ENCODE results near the gene EPHA3.
A peak's percentile ranks its signal among the peaks of the same experiment; 100 is the strongest.

Gene EPHA3

DNA sequence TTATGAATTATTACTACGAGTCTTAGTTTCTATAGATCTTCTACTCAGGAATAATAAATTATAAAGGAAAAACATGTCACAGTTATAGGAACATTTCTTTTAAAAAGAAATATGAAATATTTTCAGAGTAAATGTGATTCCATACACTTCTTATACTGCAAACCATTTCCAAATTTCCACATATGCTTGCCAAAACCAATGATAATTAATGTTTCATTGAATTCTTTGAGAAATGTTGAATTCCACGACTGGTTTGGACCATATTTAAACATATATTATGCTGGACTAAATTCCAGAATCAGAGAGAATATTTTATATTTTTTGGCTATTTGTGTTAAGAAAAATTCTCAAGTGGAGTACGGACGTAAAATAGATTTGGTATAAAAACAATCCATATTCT is 144.6 kb downstream of the EPHA3 start (continued):
- TF ChIP-seq GLIS1 (tag by site-specific recombination; IDR thresholded peaks at IDR 0.05) = no peak
- no peak for TF ChIP-seq ZNF843 (tag by site-specific recombination; IDR thresholded peaks at IDR 0.05)
- TF ChIP-seq ZNF660 (tag by site-specific recombination; IDR thresholded peaks at IDR 0.05) = no peak
- TF ChIP-seq ZNF510 (tag by site-specific recombination; IDR thresholded peaks at IDR 0.05; ENCODE audit: insufficient replicate concordance) = no peak
- TF ChIP-seq ZNF791 (tag by site-specific recombination; IDR thresholded peaks at IDR 0.05) = no peak

DNA sequence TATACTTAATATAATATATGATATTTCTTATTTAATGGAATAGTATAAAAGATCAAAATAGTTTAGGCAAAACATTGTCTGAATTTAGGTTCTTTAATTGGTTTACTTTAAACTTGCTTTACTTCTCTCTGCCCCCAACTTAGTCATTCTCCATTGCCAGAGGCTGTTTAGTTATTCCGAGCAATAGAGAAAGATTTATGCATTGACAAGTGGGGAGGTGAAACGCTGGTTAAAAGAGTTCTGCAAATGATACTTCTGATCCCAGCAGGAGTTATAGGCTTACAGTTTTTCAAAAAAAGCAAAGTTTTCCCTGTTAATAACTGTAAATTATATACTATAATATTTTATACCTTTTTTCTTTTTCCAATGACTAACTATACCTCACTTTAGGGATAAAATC is 145.4 kb downstream of the EPHA3 start:
- Histone ChIP-seq H3K9me3 (ENCODE audit: control insufficient read depth, insufficient read depth, low read depth, low read length) (no peaks in the 10 kb centered on the region), H3K36me3 (ENCODE audit: control insufficient read depth in 2 of 2, insufficient read depth in 1 of 2, low read length in 2 of 2) (no peaks in the 10 kb centered on the region), H3K27ac (ENCODE audit: extremely low read depth, low read depth, low read length) (no peak overlapping the region), H3K4me3 (ENCODE audit: low read depth, low read length) (no peak overlapping the region), H3K4me1 (ENCODE audit: control insufficient read depth, insufficient read depth, low read length) (peaks cover 3% of the 10 kb centered on the region; the same call in 1 of the 2 replicates)
- POLR2A ChIA-PET = no interaction called here
- CTCF ChIA-PET = interaction anchor here (0.7 kb wide), 1 partner anchor 329 kb away, joined by 3 read pairs; no protein-coding TSS in a partner anchor
- TF ChIP-seq ZSCAN16 (tag by site-specific recombination; IDR thresholded peaks at IDR 0.05) = no peak
- 0 out of 2 replicates have a peak, but pooled peaks have one; percentile 43 for TF ChIP-seq IKZF3 (tag by site-specific recombination; IDR thresholded peaks at IDR 0.05)
- TF ChIP-seq, protein P1, sequence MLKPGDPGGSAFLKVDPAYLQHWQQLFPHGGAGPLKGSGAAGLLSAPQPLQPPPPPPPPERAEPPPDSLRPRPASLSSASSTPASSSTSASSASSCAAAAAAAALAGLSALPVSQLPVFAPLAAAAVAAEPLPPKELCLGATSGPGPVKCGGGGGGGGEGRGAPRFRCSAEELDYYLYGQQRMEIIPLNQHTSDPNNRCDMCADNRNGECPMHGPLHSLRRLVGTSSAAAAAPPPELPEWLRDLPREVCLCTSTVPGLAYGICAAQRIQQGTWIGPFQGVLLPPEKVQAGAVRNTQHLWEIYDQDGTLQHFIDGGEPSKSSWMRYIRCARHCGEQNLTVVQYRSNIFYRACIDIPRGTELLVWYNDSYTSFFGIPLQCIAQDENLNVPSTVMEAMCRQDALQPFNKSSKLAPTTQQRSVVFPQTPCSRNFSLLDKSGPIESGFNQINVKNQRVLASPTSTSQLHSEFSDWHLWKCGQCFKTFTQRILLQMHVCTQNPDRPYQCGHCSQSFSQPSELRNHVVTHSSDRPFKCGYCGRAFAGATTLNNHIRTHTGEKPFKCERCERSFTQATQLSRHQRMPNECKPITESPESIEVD (tag by site-specific recombination; IDR thresholded peaks at IDR 0.05) = peak; percentile 88
- no peak for TF ChIP-seq ZNF645 (tag by site-specific recombination; IDR thresholded peaks at IDR 0.05)
- no peak for TF ChIP-seq ZNF513 (tag by site-specific recombination; IDR thresholded peaks at IDR 0.05)
- TF ChIP-seq ZNF335 (tag by site-specific recombination; conservative IDR thresholded peaks at IDR 0.05) = no peak
- TF ChIP-seq SP7 (tag by site-specific recombination; IDR thresholded peaks at IDR 0.05) = 0 out of 2 replicates have a peak, but pooled peaks have one; percentile 20
- TF ChIP-seq MYNN (tag by site-specific recombination; IDR thresholded peaks at IDR 0.05; ENCODE audit: borderline replicate concordance) = no peak
- 0 out of 2 replicates have a peak, but pooled peaks have one; percentile 17 for TF ChIP-seq TCF7L2 (IDR thresholded peaks at IDR 0.05; ENCODE audit: borderline replicate concordance, low read depth, low read length)
- TF ChIP-seq ZBTB44 (tag by site-specific recombination; IDR thresholded peaks at IDR 0.05) = no peak
- TF ChIP-seq ZNF404 (tag by site-specific recombination; IDR thresholded peaks at IDR 0.05) = no peak
- TF ChIP-seq ZNF473 (tag by site-specific recombination; IDR thresholded peaks at IDR 0.05) = no peak
- TF ChIP-seq, protein P2, sequence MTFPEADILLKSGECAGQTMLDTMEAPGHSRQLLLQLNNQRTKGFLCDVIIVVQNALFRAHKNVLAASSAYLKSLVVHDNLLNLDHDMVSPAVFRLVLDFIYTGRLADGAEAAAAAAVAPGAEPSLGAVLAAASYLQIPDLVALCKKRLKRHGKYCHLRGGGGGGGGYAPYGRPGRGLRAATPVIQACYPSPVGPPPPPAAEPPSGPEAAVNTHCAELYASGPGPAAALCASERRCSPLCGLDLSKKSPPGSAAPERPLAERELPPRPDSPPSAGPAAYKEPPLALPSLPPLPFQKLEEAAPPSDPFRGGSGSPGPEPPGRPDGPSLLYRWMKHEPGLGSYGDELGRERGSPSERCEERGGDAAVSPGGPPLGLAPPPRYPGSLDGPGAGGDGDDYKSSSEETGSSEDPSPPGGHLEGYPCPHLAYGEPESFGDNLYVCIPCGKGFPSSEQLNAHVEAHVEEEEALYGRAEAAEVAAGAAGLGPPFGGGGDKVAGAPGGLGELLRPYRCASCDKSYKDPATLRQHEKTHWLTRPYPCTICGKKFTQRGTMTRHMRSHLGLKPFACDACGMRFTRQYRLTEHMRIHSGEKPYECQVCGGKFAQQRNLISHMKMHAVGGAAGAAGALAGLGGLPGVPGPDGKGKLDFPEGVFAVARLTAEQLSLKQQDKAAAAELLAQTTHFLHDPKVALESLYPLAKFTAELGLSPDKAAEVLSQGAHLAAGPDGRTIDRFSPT (tag by site-specific recombination; IDR thresholded peaks at IDR 0.05) = no peak
- no peak for TF ChIP-seq ZNF707 (tag by site-specific recombination; IDR thresholded peaks at IDR 0.05)
- TF ChIP-seq SETDB1 (IDR thresholded peaks at IDR 0.05; ENCODE audit: insufficient read length, low read length) = no peak
- TF ChIP-seq ZNF585B (tag by site-specific recombination; IDR thresholded peaks at IDR 0.05) = no peak
- no peak for TF ChIP-seq ZNF292 (tag by site-specific recombination; IDR thresholded peaks at IDR 0.05; ENCODE audit: borderline replicate concordance, low read depth)
- TF ChIP-seq ZNF366 (tag by site-specific recombination; conservative IDR thresholded peaks at IDR 0.05) = no peak
- TF ChIP-seq ZFP69B (tag by site-specific recombination; IDR thresholded peaks at IDR 0.05) = no peak
- TF ChIP-seq MZF1 (tag by site-specific recombination; IDR thresholded peaks at IDR 0.05; ENCODE audit: borderline replicate concordance) = 0 out of 2 replicates have a peak, but pooled peaks have one; percentile 32
- TF ChIP-seq ZNF555 (tag by site-specific recombination; conservative IDR thresholded peaks at IDR 0.05) = no peak
- no peak for TF ChIP-seq ZNF624 (tag by site-specific recombination; IDR thresholded peaks at IDR 0.05)
- no peak for TF ChIP-seq SP3 (tag by site-specific recombination; IDR thresholded peaks at IDR 0.05)
- TF ChIP-seq WT1 (tag by site-specific recombination; IDR thresholded peaks at IDR 0.05) = peak; percentile 43; the same call in 1 of the 2 replicates
